Trophoblast cell (in vitro differentiated cells and primary cell): ENCODE results near the gene VPS8.

Source experiments
- DNase-seq, 2 donors: peaks; one replicate each; pipeline ENCODE4 v3.0.0-alpha.2; 2016
- H2AFZ ChIP-seq: 2 replicates; pipeline ENCODE4 v1.6.1; 2013; ENCODE audit warnings: low read length, moderate library complexity, mild to moderate bottlenecking; ENCODE audit not compliant: insufficient read depth, poor library complexity
- H2AK5ac ChIP-seq: 2 replicates; pipeline ENCODE4 v1.6.1; 2013; ENCODE audit warnings: mild to moderate bottlenecking, low read length
- H2BK120ac ChIP-seq: 2 replicates; pipeline ENCODE4 v1.6.1; 2013; ENCODE audit warnings: low read length, mild to moderate bottlenecking, moderate library complexity; ENCODE audit not compliant: insufficient read depth, poor library complexity
- H2BK12ac ChIP-seq: 2 replicates; pipeline ENCODE4 v1.6.1; 2013; ENCODE audit warnings: mild to moderate bottlenecking, low read length, moderate library complexity
- H2BK5ac ChIP-seq: 2 replicates; pipeline ENCODE4 v1.6.1; 2013; ENCODE audit warnings: low read length, low read depth, moderate library complexity, mild to moderate bottlenecking; ENCODE audit not compliant: poor library complexity
- H3K14ac ChIP-seq: 2 replicates; pipeline ENCODE4 v1.6.1; 2013; ENCODE audit warnings: mild to moderate bottlenecking, low read length
- H3K18ac ChIP-seq: 2 replicates; pipeline ENCODE4 v1.6.1; 2013; ENCODE audit warnings: mild to moderate bottlenecking, low read length
- H3K23ac ChIP-seq: 2 replicates; pipeline ENCODE4 v1.6.1; 2013; ENCODE audit warnings: low read length
- H3K27ac ChIP-seq: 2 replicates; pipeline ENCODE4 v1.5.1; 2013; ENCODE audit warnings: low read depth, mild to moderate bottlenecking, inconsistent platforms, low read length, moderate library complexity
- H3K27me3 ChIP-seq: 2 replicates; pipeline ENCODE4 v1.6.1; 2013; ENCODE audit warnings: inconsistent platforms, mild to moderate bottlenecking, low read length, moderate library complexity; ENCODE audit not compliant: insufficient read depth
- H3K36me3 ChIP-seq, 2 experiments: 1 replicate in 1 of 2; 2 replicates in 1 of 2; pipeline ENCODE4 v1.6.1; 2013; ENCODE audit warnings: low read length in 2 of 2, mild to moderate bottlenecking in 2 of 2, moderate library complexity in 1 of 2; ENCODE audit not compliant: insufficient read depth in 2 of 2, control insufficient read depth in 1 of 2
- H3K4ac ChIP-seq: 2 replicates; pipeline ENCODE4 v1.6.1; 2013; ENCODE audit warnings: low read depth, mild to moderate bottlenecking, low read length, moderate library complexity
- H3K4me1 ChIP-seq, 2 experiments: 1 replicate in 1 of 2; 2 replicates in 1 of 2; pipeline ENCODE4 v1.6.1; 2013; ENCODE audit warnings: low read length in 2 of 2, mild to moderate bottlenecking in 2 of 2, moderate library complexity in 1 of 2; ENCODE audit not compliant: insufficient read depth in 2 of 2, control insufficient read depth in 1 of 2
- H3K4me2 ChIP-seq: 2 replicates; pipeline ENCODE4 v1.6.1; 2013; ENCODE audit warnings: inconsistent platforms, mild to moderate bottlenecking, low read length, moderate library complexity
- H3K4me3 ChIP-seq: 2 replicates; pipeline ENCODE4 v1.5.1; 2013; ENCODE audit warnings: mild to moderate bottlenecking, low read depth, low read length, inconsistent platforms
- H3K79me1 ChIP-seq: one replicate; pipeline ENCODE4 v1.6.1; 2013; ENCODE audit warnings: low read length
- H3K79me2 ChIP-seq: 2 replicates; pipeline ENCODE4 v1.6.1; 2013; ENCODE audit warnings: low read length, mild to moderate bottlenecking; ENCODE audit not compliant: control insufficient read depth, insufficient read depth, poor library complexity
- H3K9ac ChIP-seq: 2 replicates; pipeline ENCODE4 v1.6.1; 2013; ENCODE audit warnings: mild to moderate bottlenecking, low read length
- H3K9me3 ChIP-seq: 2 replicates; pipeline ENCODE4 v1.6.1; 2013; ENCODE audit warnings: low read depth, mild to moderate bottlenecking, control low read depth, inconsistent platforms, low read length; ENCODE audit not compliant: insufficient read depth
- H4K12ac ChIP-seq: 2 replicates; pipeline ENCODE4 v1.6.1; 2013; ENCODE audit warnings: low read depth, mild to moderate bottlenecking, low read length, moderate library complexity
- H4K8ac ChIP-seq: 2 replicates; pipeline ENCODE4 v1.6.1; 2013; ENCODE audit warnings: low read depth, mild to moderate bottlenecking, low read length, moderate library complexity
- H4K91ac ChIP-seq: one replicate; pipeline ENCODE4 v1.6.1; 2013; ENCODE audit warnings: low read depth, mild to moderate bottlenecking, low read length, moderate library complexity
- WGBS: extraction: QIAGEN DNeasy Blood & Tissue Kit; methylation state at CpG from one replicate; pipeline ENCODE4 v1.1.7; 2013; ENCODE audit warnings: missing lambda C conversion rate; ENCODE audit not compliant: insufficient read length, insufficient coverage; ENCODE audit errors: extremely low coverage; 5-methylcytosine and 5-hydroxymethylcytosine counted together

The VPS8 gene

DNA sequence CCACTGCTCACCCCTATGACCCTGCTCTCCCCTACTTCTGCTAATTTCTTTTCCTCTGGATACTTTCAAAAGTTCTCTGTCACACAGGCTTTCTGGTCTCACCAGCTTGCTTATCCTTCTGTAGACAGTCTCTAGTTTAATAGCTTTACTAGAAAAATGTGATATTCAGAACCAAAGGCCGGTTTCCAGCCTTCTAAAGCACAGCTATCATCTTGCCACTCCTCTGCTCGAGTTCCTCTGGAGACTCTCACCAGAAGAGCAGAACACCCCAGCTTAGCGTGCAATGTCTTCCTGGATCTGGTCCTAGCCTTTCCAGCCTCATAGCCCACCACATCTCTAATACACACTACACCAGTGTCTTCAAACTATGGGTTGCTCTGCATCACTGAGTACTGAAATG is 1.8 kb upstream of the VPS8 start:
- peaks cover 2% of the 10 kb centered on the region for H3K79me1 ChIP-seq
- no peak overlapping the region for H4K8ac ChIP-seq
- no peak overlapping the region for H3K4me2 ChIP-seq
- H2AFZ ChIP-seq, result no peak overlapping the region
- no peak overlapping the region for H3K23ac ChIP-seq
- H2BK120ac ChIP-seq, result no peak overlapping the region
- no peaks in the 10 kb centered on the region for H3K9me3 ChIP-seq
- no peak overlapping the region for H2AK5ac ChIP-seq
- no peak for DNase-seq
- H3K4ac ChIP-seq, result no peak overlapping the region
- no peak overlapping the region for H3K14ac ChIP-seq
- H3K18ac ChIP-seq, result no peak overlapping the region
- H2BK12ac ChIP-seq, result no peak overlapping the region
- H4K91ac ChIP-seq, result no peak overlapping the region
- no CpG with 5 or more reads among the region's 3 CpGs for WGBS
- no peak overlapping the region for H3K9ac ChIP-seq
- H3K79me2 ChIP-seq, result peaks cover 2% of the 10 kb centered on the region
- H2BK5ac ChIP-seq, result no peak overlapping the region
- no peaks in the 10 kb centered on the region for H3K36me3 ChIP-seq
- no peak overlapping the region for H3K27ac ChIP-seq
- no peaks in the 10 kb centered on the region for H3K27me3 ChIP-seq
- H3K4me3 ChIP-seq, result no peak overlapping the region
- peaks cover 3 to 4% of the 10 kb centered on the region in 2 experiments for H3K4me1 ChIP-seq
- H4K12ac ChIP-seq, result no peak overlapping the region

DNA sequence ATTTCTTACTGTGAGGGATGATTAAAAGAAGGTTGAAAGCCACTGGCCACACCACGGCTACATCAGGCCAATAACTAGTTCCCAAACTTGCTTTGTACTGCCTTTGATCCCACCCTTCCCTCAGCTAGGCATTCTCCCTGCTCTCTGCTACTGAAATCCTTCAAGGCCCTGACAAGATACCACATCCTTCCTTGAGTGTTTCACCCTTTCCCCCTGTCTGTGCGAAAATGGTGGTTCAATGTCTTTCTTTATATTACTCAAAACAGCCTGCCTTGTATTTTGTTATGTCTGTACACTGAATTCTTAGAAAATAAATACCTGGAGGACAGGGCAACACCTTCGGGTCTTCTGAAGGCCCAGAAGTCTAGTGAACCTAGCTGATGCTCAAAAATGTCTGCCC is 932 bp upstream of the VPS8 start:
- H3K4me1 ChIP-seq, result peaks cover 3 to 4% of the 10 kb centered on the region in 2 experiments
- peaks cover 2% of the 10 kb centered on the region for H3K79me2 ChIP-seq
- no peak overlapping the region for H3K9ac ChIP-seq
- no peak overlapping the region for H4K12ac ChIP-seq
- H2AFZ ChIP-seq, result peak overlapping the region; percentile 9
- DNase-seq, result no peak
- H3K4me3 ChIP-seq, result no peak overlapping the region
- H3K18ac ChIP-seq, result no peak overlapping the region
- no peak overlapping the region for H3K4ac ChIP-seq
- H3K4me2 ChIP-seq, result no peak overlapping the region
- no peaks in the 10 kb centered on the region for H3K27me3 ChIP-seq
- H3K14ac ChIP-seq, result no peak overlapping the region
- no peak overlapping the region for H2BK120ac ChIP-seq
- no peak overlapping the region for H4K91ac ChIP-seq
- no peak overlapping the region for H2AK5ac ChIP-seq
- no peak overlapping the region for H3K23ac ChIP-seq
- H4K8ac ChIP-seq, result peak overlapping the region; percentile 66
- H3K9me3 ChIP-seq, result no peaks in the 10 kb centered on the region
- no peak overlapping the region for H2BK5ac ChIP-seq
- WGBS, result no CpG with 5 or more reads among the region's 3 CpGs
- H3K79me1 ChIP-seq, result peaks cover 2% of the 10 kb centered on the region
- H2BK12ac ChIP-seq, result no peak overlapping the region
- H3K36me3 ChIP-seq, result no peaks in the 10 kb centered on the region
- H3K27ac ChIP-seq, result no peak overlapping the region

GRCh38 chr3:184811663-184811998 is 335 bp upstream of the VPS8 start:
- Histone ChIP-seq H3K4ac (no peak overlapping the region), H3K27ac (no peak overlapping the region), H3K23ac (no peak overlapping the region), H3K27me3 (no peaks in the 10 kb centered on the region), H3K4me2 (peak overlapping the region; percentile 90), H2AK5ac (no peak overlapping the region), H3K4me1 (peaks cover 3 to 4% of the 10 kb centered on the region in 2 experiments), H2BK120ac (no peak overlapping the region), H2BK5ac (no peak overlapping the region), H3K14ac (no peak overlapping the region), H3K4me3 (no peak overlapping the region), H3K9me3 (no peaks in the 10 kb centered on the region), H3K9ac (no peak overlapping the region), H4K91ac (no peak overlapping the region), H3K79me2 (peaks cover 2% of the 10 kb centered on the region), H3K36me3 (peaks cover 2% of the 10 kb centered on the region in 2 experiments), H4K8ac (no peak overlapping the region), H2BK12ac (no peak overlapping the region), H4K12ac (no peak overlapping the region), H2AFZ (no peak overlapping the region), H3K18ac (no peak overlapping the region), H3K79me1 (peaks cover 2% of the 10 kb centered on the region)
- no peak for DNase-seq
- WGBS, result no CpG with 5 or more reads among the region's 3 CpGs

DNA sequence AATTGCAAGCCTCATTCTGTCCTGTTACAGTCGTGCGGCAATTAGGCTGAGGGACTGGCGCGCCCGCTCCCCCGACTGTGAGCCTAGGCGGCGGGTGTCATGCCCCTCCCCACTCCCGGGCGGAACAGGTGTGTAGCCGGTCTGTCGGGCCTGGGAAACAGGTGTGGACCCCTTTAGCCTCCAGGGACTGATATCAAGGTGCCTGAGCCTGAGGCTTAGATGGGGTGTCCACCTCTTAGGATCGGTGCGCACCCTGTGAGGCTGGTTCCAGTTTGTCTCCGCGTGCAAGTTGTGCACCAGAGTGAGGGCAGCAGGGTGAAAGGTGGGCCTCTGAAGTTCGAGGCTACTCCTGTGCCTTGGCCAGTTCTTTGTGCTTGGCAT is 686 bp downstream of the VPS8 start:
- H3K36me3 ChIP-seq, result peaks cover 2% of the 10 kb centered on the region in 2 experiments
- peaks cover 3 to 4% of the 10 kb centered on the region in 2 experiments for H3K4me1 ChIP-seq
- peak overlapping the region; percentile 85 for H3K4me3 ChIP-seq
- H3K27me3 ChIP-seq, result no peaks in the 10 kb centered on the region
- H3K79me2 ChIP-seq, result peaks cover 2% of the 10 kb centered on the region
- no peak overlapping the region for H3K23ac ChIP-seq
- no CpG with 5 or more reads among the region's 17 CpGs for WGBS
- H4K12ac ChIP-seq, result no peak overlapping the region
- H2BK120ac ChIP-seq, result no peak overlapping the region
- H3K9me3 ChIP-seq, result no peaks in the 10 kb centered on the region
- H4K8ac ChIP-seq, result no peak overlapping the region
- no peak overlapping the region for H3K18ac ChIP-seq
- peak overlapping the region; percentile 90 for H3K4me2 ChIP-seq
- H2BK12ac ChIP-seq, result no peak overlapping the region
- peaks cover 2% of the 10 kb centered on the region for H3K79me1 ChIP-seq
- no peak overlapping the region for H2BK5ac ChIP-seq
- H2AK5ac ChIP-seq, result no peak overlapping the region
- H3K9ac ChIP-seq, result no peak overlapping the region
- no peak overlapping the region for H4K91ac ChIP-seq
- H2AFZ ChIP-seq, result no peak overlapping the region
- DNase-seq, result no peak
- no peak overlapping the region for H3K14ac ChIP-seq
- no peak overlapping the region for H3K27ac ChIP-seq
- no peak overlapping the region for H3K4ac ChIP-seq
